ENCODE data around the gene SIRT6. TPM values are rescaled to one million over a fixed set of nuclear protein-coding genes. Genes with fewer than 3 reads are reported as not detected.

Gene SIRT6
- total RNA-seq, 1 donor from 2014 or later, result 65.6 TPM

DNA sequence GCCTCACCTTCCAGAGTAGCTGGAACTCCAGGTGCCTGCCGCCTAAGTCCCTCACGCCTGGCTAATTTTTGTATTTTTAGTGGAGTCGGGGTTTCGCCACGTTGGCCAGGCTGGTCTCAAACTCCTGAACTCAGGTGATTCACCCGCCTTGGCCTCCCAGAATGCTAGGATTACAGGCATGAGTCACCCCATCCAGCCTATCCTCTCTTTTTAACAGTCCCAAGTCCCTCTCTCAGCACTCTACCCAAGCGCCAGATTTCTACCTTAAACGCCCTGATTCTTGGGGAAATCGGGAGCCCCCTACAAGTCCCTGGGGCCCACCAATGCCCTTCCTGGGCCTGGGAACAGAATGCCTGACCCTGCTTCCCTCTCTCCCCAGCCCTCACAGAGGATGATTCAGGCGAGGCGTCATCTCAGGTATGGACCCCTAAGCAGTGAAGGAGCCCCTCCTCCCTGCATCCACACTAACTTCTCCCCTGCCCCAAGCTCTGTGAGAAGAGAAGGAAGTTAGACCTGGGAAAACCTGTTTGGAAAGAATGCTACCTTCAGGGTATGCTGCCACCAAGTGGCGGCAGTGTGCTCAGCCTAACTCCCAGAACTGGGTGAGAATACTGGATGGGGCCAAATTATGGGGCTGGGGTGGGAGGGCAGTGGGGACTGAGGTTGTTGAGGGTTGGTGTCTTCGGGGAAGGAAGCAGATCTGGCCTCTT is 26.2 kb upstream of the SIRT6 start:
- H3K27ac ChIP-seq, result no peak overlapping the region

DNA sequence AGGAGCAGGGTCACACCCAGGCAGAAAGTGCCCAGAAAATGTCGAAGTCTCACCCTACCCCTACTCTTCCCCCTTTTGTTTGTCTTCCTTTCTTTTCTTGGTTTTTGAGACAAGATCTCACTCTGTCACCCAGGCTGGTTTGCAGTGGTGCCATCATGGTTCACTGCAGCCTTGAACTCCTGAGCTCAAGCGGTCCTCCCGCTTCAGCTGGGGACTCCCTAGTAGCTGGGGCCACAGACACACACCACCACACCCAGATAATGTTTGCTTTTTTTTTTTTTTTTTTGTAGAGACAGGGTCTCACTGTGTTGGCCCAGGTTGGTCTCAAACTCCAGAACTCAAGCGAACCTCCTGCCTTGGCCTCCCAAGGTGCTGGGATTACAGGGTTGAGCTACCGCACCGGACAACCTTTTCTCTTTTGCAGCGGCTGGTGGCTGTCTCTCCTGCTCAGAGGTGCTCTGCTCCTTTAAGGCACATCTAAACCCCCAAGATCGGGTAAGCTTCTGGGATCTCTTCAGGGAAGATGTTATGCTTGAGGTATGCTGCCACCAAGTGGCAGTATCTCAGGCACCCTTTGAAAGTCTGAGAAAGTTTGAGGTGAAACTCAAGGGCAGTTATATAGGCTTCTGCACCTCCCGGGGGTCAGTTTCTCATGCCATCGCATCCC is 24.6 kb upstream of the SIRT6 start:
- Histone ChIP-seq H3K27ac (no peak overlapping the region), H3K36me3 (no peaks in the 10 kb centered on the region), H3K4me3 (no peak overlapping the region), H3K4me1 (peaks cover 5% of the 10 kb centered on the region), H3K27me3 (no peaks in the 10 kb centered on the region), H3K9me3 (no peaks in the 10 kb centered on the region)
- intact Hi-C loops (cut with DNase I), result loop anchor here (10.0 kb wide), 1 partner anchor 222 kb away; the partner anchor contains the start of gene EEF2
- DNase-seq (ENCODE audit: extremely low spot score in 2 of 2), result no peak
- TF ChIP-seq POLR2AphosphoS5 (IDR thresholded peaks at IDR 0.05; ENCODE audit: insufficient read depth in 1 of 2, low read depth in 1 of 2) (no peak), POLR2A (IDR thresholded peaks at IDR 0.05) (no peak)
- TF ChIP-seq, protein P1, sequence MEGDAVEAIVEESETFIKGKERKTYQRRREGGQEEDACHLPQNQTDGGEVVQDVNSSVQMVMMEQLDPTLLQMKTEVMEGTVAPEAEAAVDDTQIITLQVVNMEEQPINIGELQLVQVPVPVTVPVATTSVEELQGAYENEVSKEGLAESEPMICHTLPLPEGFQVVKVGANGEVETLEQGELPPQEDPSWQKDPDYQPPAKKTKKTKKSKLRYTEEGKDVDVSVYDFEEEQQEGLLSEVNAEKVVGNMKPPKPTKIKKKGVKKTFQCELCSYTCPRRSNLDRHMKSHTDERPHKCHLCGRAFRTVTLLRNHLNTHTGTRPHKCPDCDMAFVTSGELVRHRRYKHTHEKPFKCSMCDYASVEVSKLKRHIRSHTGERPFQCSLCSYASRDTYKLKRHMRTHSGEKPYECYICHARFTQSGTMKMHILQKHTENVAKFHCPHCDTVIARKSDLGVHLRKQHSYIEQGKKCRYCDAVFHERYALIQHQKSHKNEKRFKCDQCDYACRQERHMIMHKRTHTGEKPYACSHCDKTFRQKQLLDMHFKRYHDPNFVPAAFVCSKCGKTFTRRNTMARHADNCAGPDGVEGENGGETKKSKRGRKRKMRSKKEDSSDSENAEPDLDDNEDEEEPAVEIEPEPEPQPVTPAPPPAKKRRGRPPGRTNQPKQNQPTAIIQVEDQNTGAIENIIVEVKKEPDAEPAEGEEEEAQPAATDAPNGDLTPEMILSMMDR (IDR thresholded peaks at IDR 0.05), result no peak

More for the DNA sequence above, 26.2 kb upstream of the SIRT6 start:
- DNase-seq (ENCODE audit: extremely low spot score in 2 of 2), result no peak
- Histone ChIP-seq H3K4me3 (no peak overlapping the region), H3K36me3 (no peaks in the 10 kb centered on the region), H3K9me3 (no peaks in the 10 kb centered on the region), H3K4me1 (peaks cover 5% of the 10 kb centered on the region), H3K27me3 (no peaks in the 10 kb centered on the region)
- intact Hi-C loops (cut with DNase I), result loop anchor here (10.0 kb wide), 1 partner anchor 224 kb away; the partner anchor contains the start of gene EEF2
- TF ChIP-seq POLR2A (IDR thresholded peaks at IDR 0.05), result no peak
- TF ChIP-seq POLR2AphosphoS5 (IDR thresholded peaks at IDR 0.05; ENCODE audit: insufficient read depth in 1 of 2, low read depth in 1 of 2), result no peak
- TF ChIP-seq, protein P1 (IDR thresholded peaks at IDR 0.05), result no peak

DNA sequence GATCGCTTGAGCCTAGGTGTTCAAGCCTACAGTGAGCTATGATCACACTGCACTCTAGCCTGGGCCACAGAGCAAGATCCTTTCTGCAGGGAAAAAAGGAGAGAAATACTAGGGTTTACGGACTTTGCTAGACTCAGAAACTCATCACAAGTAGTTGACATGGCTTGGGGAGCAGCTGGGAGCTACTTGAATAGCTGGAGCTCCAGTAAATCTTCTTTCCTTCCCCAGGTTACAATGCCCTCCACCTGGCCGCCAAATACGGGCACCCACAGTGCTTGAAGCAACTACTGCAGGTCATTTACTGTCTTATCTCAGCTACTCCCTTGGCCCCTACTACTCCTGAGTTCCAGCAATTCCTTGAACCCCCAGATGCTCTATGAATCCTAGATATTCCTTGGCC is 19.4 kb upstream of the SIRT6 start:
- Histone ChIP-seq H3K27ac (no peak overlapping the region), H3K4me3 (no peak overlapping the region), H3K27me3 (peaks cover 3% of the 10 kb centered on the region), H3K36me3 (no peaks in the 10 kb centered on the region), H3K9me3 (no peaks in the 10 kb centered on the region), H3K4me1 (peaks cover 5% of the 10 kb centered on the region)
- TF ChIP-seq, protein P1 (IDR thresholded peaks at IDR 0.05), result no peak
- no peak for TF ChIP-seq POLR2A (IDR thresholded peaks at IDR 0.05)
- no peak for TF ChIP-seq POLR2AphosphoS5 (IDR thresholded peaks at IDR 0.05; ENCODE audit: insufficient read depth in 1 of 2, low read depth in 1 of 2)
- intact Hi-C loops (cut with DNase I), result loop anchor here (10.0 kb wide), 1 partner anchor 217 kb away; the partner anchor contains the start of gene EEF2
- no peak for DNase-seq (ENCODE audit: extremely low spot score in 2 of 2)

DNA sequence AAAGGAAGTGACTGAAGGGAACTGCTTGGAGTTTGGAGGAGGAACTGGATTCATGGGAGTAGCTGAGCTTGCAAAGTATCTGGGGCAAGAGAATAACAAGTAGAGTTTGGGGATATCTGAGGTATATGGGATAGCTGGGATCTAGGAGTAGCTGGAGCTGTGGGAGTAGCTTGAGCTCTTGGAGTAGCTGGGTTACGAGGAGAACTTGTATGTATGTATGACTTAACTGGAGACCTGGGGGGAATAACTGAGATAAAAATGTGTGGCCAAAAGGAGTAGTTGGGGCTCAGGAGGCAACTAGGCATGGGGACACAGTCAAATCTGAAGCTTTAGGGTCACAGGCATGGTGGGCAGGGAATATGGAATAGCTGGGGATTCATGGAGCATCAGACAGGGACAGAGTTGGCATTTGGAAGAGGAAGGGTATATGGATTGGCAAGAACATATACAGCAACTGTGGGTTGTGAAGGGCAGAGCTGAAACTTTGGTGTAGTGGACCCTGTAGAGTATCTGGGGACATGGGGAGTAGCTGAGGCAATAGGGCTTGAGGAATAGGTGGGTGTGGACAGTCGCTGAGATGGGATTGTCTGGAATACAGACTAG is 18.7 kb upstream of the SIRT6 start:
- DNase-seq (ENCODE audit: extremely low spot score in 2 of 2), result no peak
- intact Hi-C loops (cut with DNase I), result loop anchor here (10.0 kb wide), 1 partner anchor 216 kb away; the partner anchor contains the start of gene EEF2
- H3K4me1 ChIP-seq, result peaks cover 5% of the 10 kb centered on the region
- H3K4me3 ChIP-seq, result no peak overlapping the region
- H3K9me3 ChIP-seq, result no peaks in the 10 kb centered on the region
- no peak overlapping the region for H3K27ac ChIP-seq
- H3K36me3 ChIP-seq, result no peaks in the 10 kb centered on the region
- TF ChIP-seq, protein P1 (IDR thresholded peaks at IDR 0.05), result no peak
- TF ChIP-seq POLR2A (IDR thresholded peaks at IDR 0.05) (no peak), POLR2AphosphoS5 (IDR thresholded peaks at IDR 0.05; ENCODE audit: insufficient read depth in 1 of 2, low read depth in 1 of 2) (no peak)
- peaks cover 3% of the 10 kb centered on the region for H3K27me3 ChIP-seq
